ENCODE measurements around the gene SORCS3.

Gene SORCS3

GRCh38 chr10:104922810-104923209, 281.7 kb downstream of the SORCS3 start:
- Histone ChIP-seq H3K27me3 (ENCODE audit: insufficient read depth, low read length, poor library complexity) (no peaks in the 10 kb centered on the region), H3K9me3 (ENCODE audit: insufficient read depth, low read length, severe bottlenecking) (no peaks in the 10 kb centered on the region), H2AFZ (ENCODE audit: low read depth, low read length) (no peak overlapping the region), H3K36me3 (ENCODE audit: insufficient read depth, low read length) (no peaks in the 10 kb centered on the region), H3K4me2 (ENCODE audit: insufficient read depth, low read length) (no peak overlapping the region), H3K4me1 (ENCODE audit: insufficient read depth, low read length) (no peaks in the 10 kb centered on the region), H3K27ac (ENCODE audit: low read length) (no peak overlapping the region), H3K79me2 (ENCODE audit: insufficient read depth, low read length) (no peaks in the 10 kb centered on the region), H3K4me3 (ENCODE audit: low read depth in 1 of 2, low read length in 2 of 2) (no peak overlapping the region), H3K9ac (ENCODE audit: low read depth, low read length) (no peak overlapping the region), H4K20me1 (ENCODE audit: insufficient read depth, low read length) (no peaks in the 10 kb centered on the region)
- ATAC-seq (ENCODE audit: insufficient read depth, low read depth) (no peak), DNase-seq (no peak)
- TF ChIP-seq EZH2 (IDR thresholded peaks at IDR 0.05; ENCODE audit: borderline replicate concordance, low read depth, low read length, severe bottlenecking) (no peak), CTCF (IDR thresholded peaks at IDR 0.05; ENCODE audit: borderline replicate concordance, extremely low read depth, low read length, poor library complexity, severe bottlenecking) (no peak)

GRCh38 chr10:104923501-104923900, 282.4 kb downstream of the SORCS3 start:
- no peaks in the 10 kb centered on the region for H3K36me3 ChIP-seq (ENCODE audit: insufficient read depth, low read length)
- no peak overlapping the region for H3K9ac ChIP-seq (ENCODE audit: low read depth, low read length)
- no peak overlapping the region for H2AFZ ChIP-seq (ENCODE audit: low read depth, low read length)
- H3K27me3 ChIP-seq (ENCODE audit: insufficient read depth, low read length, poor library complexity): no peaks in the 10 kb centered on the region
- ATAC-seq (ENCODE audit: insufficient read depth, low read depth) (no peak), DNase-seq (no peak)
- H3K27ac ChIP-seq (ENCODE audit: low read length): no peak overlapping the region
- TF ChIP-seq EZH2 (IDR thresholded peaks at IDR 0.05; ENCODE audit: borderline replicate concordance, low read depth, low read length, severe bottlenecking) (no peak), CTCF (IDR thresholded peaks at IDR 0.05; ENCODE audit: borderline replicate concordance, extremely low read depth, low read length, poor library complexity, severe bottlenecking) (no peak)
- H3K9me3 ChIP-seq (ENCODE audit: insufficient read depth, low read length, severe bottlenecking): no peaks in the 10 kb centered on the region
- no peaks in the 10 kb centered on the region for H3K79me2 ChIP-seq (ENCODE audit: insufficient read depth, low read length)
- no peaks in the 10 kb centered on the region for H3K4me1 ChIP-seq (ENCODE audit: insufficient read depth, low read length)
- no peak overlapping the region for H3K4me2 ChIP-seq (ENCODE audit: insufficient read depth, low read length)
- no peak overlapping the region for H3K4me3 ChIP-seq (ENCODE audit: low read depth in 1 of 2, low read length in 2 of 2)
- H4K20me1 ChIP-seq (ENCODE audit: insufficient read depth, low read length): no peaks in the 10 kb centered on the region

- Histone ChIP-seq H4K20me1 (ENCODE audit: insufficient read depth, low read length) (no peaks in the 10 kb centered on the region), H3K9ac (ENCODE audit: low read depth, low read length) (no peak overlapping the region), H3K27ac (ENCODE audit: low read length) (no peak overlapping the region), H3K27me3 (ENCODE audit: insufficient read depth, low read length, poor library complexity) (no peaks in the 10 kb centered on the region), H3K9me3 (ENCODE audit: insufficient read depth, low read length, severe bottlenecking) (no peaks in the 10 kb centered on the region), H3K36me3 (ENCODE audit: insufficient read depth, low read length) (no peaks in the 10 kb centered on the region), H3K4me3 (ENCODE audit: low read depth in 1 of 2, low read length in 2 of 2) (no peak overlapping the region), H2AFZ (ENCODE audit: low read depth, low read length) (no peak overlapping the region), H3K4me1 (ENCODE audit: insufficient read depth, low read length) (no peaks in the 10 kb centered on the region), H3K79me2 (ENCODE audit: insufficient read depth, low read length) (no peaks in the 10 kb centered on the region), H3K4me2 (ENCODE audit: insufficient read depth, low read length) (no peak overlapping the region)
- no peak for ATAC-seq (ENCODE audit: insufficient read depth, low read depth)
- TF ChIP-seq EZH2 (IDR thresholded peaks at IDR 0.05; ENCODE audit: borderline replicate concordance, low read depth, low read length, severe bottlenecking) (no peak), CTCF (IDR thresholded peaks at IDR 0.05; ENCODE audit: borderline replicate concordance, extremely low read depth, low read length, poor library complexity, severe bottlenecking) (no peak)
- DNase-seq: no peak
Observed at GRCh38 chr10:104924101-104924795, 283.2 kb downstream of the SORCS3 start.
